ENCODE results near the gene EXOC8.

GRCh38 chr1:231347961-231348360 lies 10.3 kb upstream of the EXOC8 start:
- no peak for TF ChIP-seq CTCF (conservative IDR thresholded peaks at IDR 0.05; ENCODE audit: low read length)
- TF ChIP-seq EZH2phosphoT487 (IDR thresholded peaks at IDR 0.05; ENCODE audit: borderline replicate concordance, low read depth, low read length): no peak
